Measurements from ENCODE around the gene OTOS. TPM values are rescaled to one million over a fixed set of nuclear protein-coding genes. Genes with fewer than 3 reads are reported as not detected.

The OTOS gene
- total RNA-seq, 1 experiment from 2014 or later, result not detected

DNA sequence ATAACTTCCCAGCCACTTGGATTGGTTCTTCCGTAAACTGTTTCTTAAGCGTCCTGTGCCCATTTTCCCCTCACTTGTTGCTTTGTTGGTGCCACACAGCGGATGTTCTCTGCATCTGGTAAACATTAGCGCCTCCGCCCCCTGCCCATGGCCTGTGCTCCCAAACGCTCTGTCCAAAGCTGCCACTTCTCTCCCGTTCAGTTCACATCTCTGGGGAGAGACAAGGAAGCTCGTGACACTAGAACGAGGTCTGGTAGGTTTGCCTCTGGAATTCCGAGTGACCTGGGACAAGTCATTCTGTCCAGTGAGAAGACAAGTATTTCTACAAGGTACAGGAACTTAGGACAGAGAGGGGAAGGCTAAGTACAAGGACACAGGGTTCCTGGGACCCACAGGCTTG, 13.7 kb downstream of the OTOS start:
- H3K27me3 ChIP-seq (ENCODE audit: insufficient read depth, low read length), result no peaks in the 10 kb centered on the region
- H3K4me3 ChIP-seq (replicated peaks in 1 of 2; ENCODE audit: low read depth in 1 of 2, low read length in 2 of 2), result no peak overlapping the region
- DNase-seq (ENCODE audit: low read depth, low spot score) (no peak), ATAC-seq (no peak)
- H2AFZ ChIP-seq (ENCODE audit: low read depth, low read length, poor library complexity, severe bottlenecking), result no peak overlapping the region
- no peaks in the 10 kb centered on the region for H4K20me1 ChIP-seq (ENCODE audit: insufficient read depth)
- no peaks in the 10 kb centered on the region for H3K4me1 ChIP-seq (ENCODE audit: control insufficient read depth in 1 of 2, insufficient read depth in 2 of 2, low read length in 2 of 2)
- intact Hi-C loops (cut with micrococcal nuclease), result no loop called here
- H3K36me3 ChIP-seq (ENCODE audit: control insufficient read depth in 1 of 2, insufficient read depth in 2 of 2, low read length in 2 of 2), result peaks cover 19 to 26% of the 10 kb centered on the region in 2 experiments; a peak in 3 of 4 replicates
- H3K9me2 ChIP-seq (ENCODE audit: insufficient read depth), result no peaks in the 10 kb centered on the region
- TF ChIP-seq ZNF274 (IDR thresholded peaks at IDR 0.05; ENCODE audit: low read depth, low read length), result no peak
- TF ChIP-seq ELF1 (IDR thresholded peaks at IDR 0.05; ENCODE audit: borderline replicate concordance, low read depth), result no peak
- TF ChIP-seq EGR1 (IDR thresholded peaks at IDR 0.05; ENCODE audit: low read depth), result no peak
- no peak for TF ChIP-seq YY1 (IDR thresholded peaks at IDR 0.05; ENCODE audit: extremely low read depth, insufficient replicate concordance, low read depth, low read length)
- TF ChIP-seq, protein P1, sequence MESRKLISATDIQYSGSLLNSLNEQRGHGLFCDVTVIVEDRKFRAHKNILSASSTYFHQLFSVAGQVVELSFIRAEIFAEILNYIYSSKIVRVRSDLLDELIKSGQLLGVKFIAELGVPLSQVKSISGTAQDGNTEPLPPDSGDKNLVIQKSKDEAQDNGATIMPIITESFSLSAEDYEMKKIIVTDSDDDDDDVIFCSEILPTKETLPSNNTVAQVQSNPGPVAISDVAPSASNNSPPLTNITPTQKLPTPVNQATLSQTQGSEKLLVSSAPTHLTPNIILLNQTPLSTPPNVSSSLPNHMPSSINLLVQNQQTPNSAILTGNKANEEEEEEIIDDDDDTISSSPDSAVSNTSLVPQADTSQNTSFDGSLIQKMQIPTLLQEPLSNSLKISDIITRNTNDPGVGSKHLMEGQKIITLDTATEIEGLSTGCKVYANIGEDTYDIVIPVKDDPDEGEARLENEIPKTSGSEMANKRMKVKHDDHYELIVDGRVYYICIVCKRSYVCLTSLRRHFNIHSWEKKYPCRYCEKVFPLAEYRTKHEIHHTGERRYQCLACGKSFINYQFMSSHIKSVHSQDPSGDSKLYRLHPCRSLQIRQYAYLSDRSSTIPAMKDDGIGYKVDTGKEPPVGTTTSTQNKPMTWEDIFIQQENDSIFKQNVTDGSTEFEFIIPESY (IDR thresholded peaks at IDR 0.05; ENCODE audit: extremely low read depth, insufficient replicate concordance, low read length), result no peak
- TF ChIP-seq SRF (IDR thresholded peaks at IDR 0.05; ENCODE audit: low read depth), result no peak
- TF ChIP-seq SIN3A (IDR thresholded peaks at IDR 0.05; ENCODE audit: low read depth), result no peak
- TF ChIP-seq POLR2AphosphoS5 (IDR thresholded peaks at IDR 0.05; ENCODE audit: low read depth, low read length), result no peak
- TF ChIP-seq, protein P2, sequence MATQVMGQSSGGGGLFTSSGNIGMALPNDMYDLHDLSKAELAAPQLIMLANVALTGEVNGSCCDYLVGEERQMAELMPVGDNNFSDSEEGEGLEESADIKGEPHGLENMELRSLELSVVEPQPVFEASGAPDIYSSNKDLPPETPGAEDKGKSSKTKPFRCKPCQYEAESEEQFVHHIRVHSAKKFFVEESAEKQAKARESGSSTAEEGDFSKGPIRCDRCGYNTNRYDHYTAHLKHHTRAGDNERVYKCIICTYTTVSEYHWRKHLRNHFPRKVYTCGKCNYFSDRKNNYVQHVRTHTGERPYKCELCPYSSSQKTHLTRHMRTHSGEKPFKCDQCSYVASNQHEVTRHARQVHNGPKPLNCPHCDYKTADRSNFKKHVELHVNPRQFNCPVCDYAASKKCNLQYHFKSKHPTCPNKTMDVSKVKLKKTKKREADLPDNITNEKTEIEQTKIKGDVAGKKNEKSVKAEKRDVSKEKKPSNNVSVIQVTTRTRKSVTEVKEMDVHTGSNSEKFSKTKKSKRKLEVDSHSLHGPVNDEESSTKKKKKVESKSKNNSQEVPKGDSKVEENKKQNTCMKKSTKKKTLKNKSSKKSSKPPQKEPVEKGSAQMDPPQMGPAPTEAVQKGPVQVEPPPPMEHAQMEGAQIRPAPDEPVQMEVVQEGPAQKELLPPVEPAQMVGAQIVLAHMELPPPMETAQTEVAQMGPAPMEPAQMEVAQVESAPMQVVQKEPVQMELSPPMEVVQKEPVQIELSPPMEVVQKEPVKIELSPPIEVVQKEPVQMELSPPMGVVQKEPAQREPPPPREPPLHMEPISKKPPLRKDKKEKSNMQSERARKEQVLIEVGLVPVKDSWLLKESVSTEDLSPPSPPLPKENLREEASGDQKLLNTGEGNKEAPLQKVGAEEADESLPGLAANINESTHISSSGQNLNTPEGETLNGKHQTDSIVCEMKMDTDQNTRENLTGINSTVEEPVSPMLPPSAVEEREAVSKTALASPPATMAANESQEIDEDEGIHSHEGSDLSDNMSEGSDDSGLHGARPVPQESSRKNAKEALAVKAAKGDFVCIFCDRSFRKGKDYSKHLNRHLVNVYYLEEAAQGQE (IDR thresholded peaks at IDR 0.05; ENCODE audit: low read depth), result no peak
- no peak for TF ChIP-seq FOSL1 (IDR thresholded peaks at IDR 0.05; ENCODE audit: low read depth)
- TF ChIP-seq, protein P3, sequence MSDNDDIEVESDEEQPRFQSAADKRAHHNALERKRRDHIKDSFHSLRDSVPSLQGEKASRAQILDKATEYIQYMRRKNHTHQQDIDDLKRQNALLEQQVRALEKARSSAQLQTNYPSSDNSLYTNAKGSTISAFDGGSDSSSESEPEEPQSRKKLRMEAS (IDR thresholded peaks at IDR 0.05), result no peak
- TF ChIP-seq, protein P4, sequence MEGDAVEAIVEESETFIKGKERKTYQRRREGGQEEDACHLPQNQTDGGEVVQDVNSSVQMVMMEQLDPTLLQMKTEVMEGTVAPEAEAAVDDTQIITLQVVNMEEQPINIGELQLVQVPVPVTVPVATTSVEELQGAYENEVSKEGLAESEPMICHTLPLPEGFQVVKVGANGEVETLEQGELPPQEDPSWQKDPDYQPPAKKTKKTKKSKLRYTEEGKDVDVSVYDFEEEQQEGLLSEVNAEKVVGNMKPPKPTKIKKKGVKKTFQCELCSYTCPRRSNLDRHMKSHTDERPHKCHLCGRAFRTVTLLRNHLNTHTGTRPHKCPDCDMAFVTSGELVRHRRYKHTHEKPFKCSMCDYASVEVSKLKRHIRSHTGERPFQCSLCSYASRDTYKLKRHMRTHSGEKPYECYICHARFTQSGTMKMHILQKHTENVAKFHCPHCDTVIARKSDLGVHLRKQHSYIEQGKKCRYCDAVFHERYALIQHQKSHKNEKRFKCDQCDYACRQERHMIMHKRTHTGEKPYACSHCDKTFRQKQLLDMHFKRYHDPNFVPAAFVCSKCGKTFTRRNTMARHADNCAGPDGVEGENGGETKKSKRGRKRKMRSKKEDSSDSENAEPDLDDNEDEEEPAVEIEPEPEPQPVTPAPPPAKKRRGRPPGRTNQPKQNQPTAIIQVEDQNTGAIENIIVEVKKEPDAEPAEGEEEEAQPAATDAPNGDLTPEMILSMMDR (IDR thresholded peaks at IDR 0.05 in 2 of 3, conservative IDR thresholded peaks at IDR 0.05 in 1 of 3; ENCODE audit: borderline replicate concordance in 1 of 3, insufficient read depth in 1 of 3, low read depth in 2 of 3, low read length in 2 of 3), result no peak
- TF ChIP-seq EZH2phosphoT487 (IDR thresholded peaks at IDR 0.05; ENCODE audit: borderline replicate concordance), result no peak
- H3K9ac ChIP-seq (ENCODE audit: low read length), result no peak overlapping the region
- RAD21 ChIA-PET (ENCODE audit: low non-redundant PET in 1 of 2, low total read pairs in 2 of 2, uncharacterized antibody in 2 of 2, unreplicated experiment in 2 of 2), result no interaction called here
- CTCF ChIA-PET, result no interaction called here
- H3K79me2 ChIP-seq (ENCODE audit: insufficient read depth, low read length), result no peaks in the 10 kb centered on the region
- no peaks in the 10 kb centered on the region for H3K9me3 ChIP-seq (ENCODE audit: control insufficient read depth in 1 of 2, insufficient read depth in 1 of 2, low read depth in 1 of 2, low read length in 2 of 2)
- POLR2A ChIA-PET, result no interaction called here
- no TSS peak for BruUV-seq (replicated peaks)
- no peak overlapping the region for H3K4me2 ChIP-seq (ENCODE audit: low read length)
- H3K27ac ChIP-seq (ENCODE audit: low read depth, low read length), result no peak overlapping the region

Measured in HCT116 (cell line).